Ramos (cell line): ENCODE data around the gene GALNT18.

ENCODE experiments used
- in situ Hi-C: fragments of 300-500 bp; cut with MboI; formaldehyde crosslinking; loops from one replicate; pipeline ENCODE4 v1.14.3; 2022; ENCODE audit warnings: low sequenced_read_pairs; ENCODE audit not compliant: unreplicated experiment

GALNT18 gene

GRCh38 chr11:11621573-11622339 is at the start of gene GALNT18:
TSS of gene GALNT18 (minus strand) at chr11:11622005.
- in situ Hi-C loops, result no loop called here

- in situ Hi-C loops, result no loop called here
Observed at GRCh38 chr11:11670574-11670973, 48.8 kb upstream of the GALNT18 start.

- in situ Hi-C loops, result no loop called here
Observed at GRCh38 chr11:11669233-11669846, 47.5 kb upstream of the GALNT18 start.

- in situ Hi-C loops, result no loop called here
Observed at GRCh38 chr11:11668781-11669180, 47.0 kb upstream of the GALNT18 start.

- in situ Hi-C loops, result no loop called here
Observed at GRCh38 chr11:11668274-11668673, 46.5 kb upstream of the GALNT18 start.

GRCh38 chr11:11667056-11667455 is 45.3 kb upstream of the GALNT18 start:
- in situ Hi-C loops, result no loop called here

GRCh38 chr11:11665407-11665806 is 43.6 kb upstream of the GALNT18 start:
- in situ Hi-C loops, result no loop called here

- in situ Hi-C loops, result no loop called here
Observed at GRCh38 chr11:11663907-11664306, 42.1 kb upstream of the GALNT18 start.

- in situ Hi-C loops, result no loop called here
Observed at GRCh38 chr11:11662578-11662977, 40.8 kb upstream of the GALNT18 start.

- in situ Hi-C loops, result no loop called here
Observed at GRCh38 chr11:11661326-11662040, 39.7 kb upstream of the GALNT18 start.

- in situ Hi-C loops, result no loop called here
Observed at GRCh38 chr11:11660363-11660740, 38.5 kb upstream of the GALNT18 start.

GRCh38 chr11:11659567-11660362 is 38.0 kb upstream of the GALNT18 start:
- in situ Hi-C loops, result no loop called here

- in situ Hi-C loops, result no loop called here
Observed at GRCh38 chr11:11657218-11657955, 35.6 kb upstream of the GALNT18 start.

- in situ Hi-C loops, result no loop called here
Observed at GRCh38 chr11:11641581-11641980, 19.8 kb upstream of the GALNT18 start.

- in situ Hi-C loops, result no loop called here
Observed at GRCh38 chr11:11640996-11641395, 19.2 kb upstream of the GALNT18 start.

GRCh38 chr11:11640152-11640551 is 18.3 kb upstream of the GALNT18 start:
- in situ Hi-C loops, result no loop called here

- in situ Hi-C loops, result no loop called here
Observed at GRCh38 chr11:11636671-11637070, 14.9 kb upstream of the GALNT18 start.

GRCh38 chr11:11635443-11635842 is 13.6 kb upstream of the GALNT18 start:
- in situ Hi-C loops, result no loop called here

GRCh38 chr11:11629368-11629767 is 7.6 kb upstream of the GALNT18 start:
- in situ Hi-C loops, result no loop called here

- in situ Hi-C loops, result no loop called here
Observed at GRCh38 chr11:11628651-11629050, 6.8 kb upstream of the GALNT18 start.
